Activated naive CD4-positive, alpha-beta T cell treated with anti-CD3 and anti-CD28 coated beads, Interleukin-2, amount 50 U/mL, for 16 hours (primary cell): ENCODE results near the gene DIP2C.
"Not testable (repeated sequence)": the region's sequence is repeated elsewhere in the genome, so short reads cannot be mapped to it uniquely, and the experiment has no call there.

ENCODE experiments used
- DNase-seq: peaks from one replicate; pipeline ENCODE4 v3.0.0-alpha.2; 2020

DIP2C gene

GRCh38 chr10:689452-690371 lies at the start of gene DIP2C:
DIP2C (minus strand) TSS chr10:689668; CDS start chr10:689578, 90 bp downstream.
- DNase-seq, result no peak

GRCh38 chr10:734481-734880 lies 45.0 kb upstream of the DIP2C start:
- DNase-seq, result no peak

GRCh38 chr10:733086-733485 lies 43.6 kb upstream of the DIP2C start:
- no peak for DNase-seq

- DNase-seq, result no peak
Observed at GRCh38 chr10:729213-729612, 39.7 kb upstream of the DIP2C start.

GRCh38 chr10:728603-729002 lies 39.1 kb upstream of the DIP2C start:
- no peak for DNase-seq

- no peak for DNase-seq
Observed at GRCh38 chr10:727162-727790, 37.8 kb upstream of the DIP2C start.

GRCh38 chr10:725786-726185 lies 36.3 kb upstream of the DIP2C start:
- DNase-seq, result no peak

GRCh38 chr10:725302-725701 lies 35.8 kb upstream of the DIP2C start:
- no peak for DNase-seq

GRCh38 chr10:723973-724372 lies 34.5 kb upstream of the DIP2C start:
- no peak for DNase-seq

GRCh38 chr10:722281-723060 lies 33.0 kb upstream of the DIP2C start:
- DNase-seq, result no peak

GRCh38 chr10:718143-718700 lies 28.8 kb upstream of the DIP2C start:
- no peak for DNase-seq

GRCh38 chr10:717458-717857 lies 28.0 kb upstream of the DIP2C start:
- DNase-seq, result no peak

- DNase-seq, result no peak
Observed at GRCh38 chr10:716821-717220, 27.4 kb upstream of the DIP2C start.

GRCh38 chr10:714214-714613 lies 24.7 kb upstream of the DIP2C start:
- DNase-seq, result no peak

GRCh38 chr10:712575-712974 lies 23.1 kb upstream of the DIP2C start:
- no peak for DNase-seq

GRCh38 chr10:712089-712488 lies 22.6 kb upstream of the DIP2C start:
- no peak for DNase-seq

GRCh38 chr10:707861-708260 lies 18.4 kb upstream of the DIP2C start:
- DNase-seq, result no peak

GRCh38 chr10:707456-707855 lies 18.0 kb upstream of the DIP2C start:
- no peak for DNase-seq

GRCh38 chr10:703118-703517 lies 13.7 kb upstream of the DIP2C start:
- no peak for DNase-seq

- DNase-seq, result not testable (repeated sequence)
Observed at GRCh38 chr10:700183-700582, 10.7 kb upstream of the DIP2C start.

GRCh38 chr10:697097-697875 lies 7.8 kb upstream of the DIP2C start:
- DNase-seq, result no peak

- DNase-seq, result no peak
Observed at GRCh38 chr10:695396-695795, 5.9 kb upstream of the DIP2C start.
